ENCODE measurements around the gene HSDL1.

Gene HSDL1

GRCh38 chr16:84085271-84085667, 59.7 kb downstream of the HSDL1 start:
- no peak overlapping the region for H3K4me3 ChIP-seq (ENCODE audit: low read depth, low read length)
- DNase-seq (ENCODE audit: low read depth): no peak
- TF ChIP-seq, protein P1, sequence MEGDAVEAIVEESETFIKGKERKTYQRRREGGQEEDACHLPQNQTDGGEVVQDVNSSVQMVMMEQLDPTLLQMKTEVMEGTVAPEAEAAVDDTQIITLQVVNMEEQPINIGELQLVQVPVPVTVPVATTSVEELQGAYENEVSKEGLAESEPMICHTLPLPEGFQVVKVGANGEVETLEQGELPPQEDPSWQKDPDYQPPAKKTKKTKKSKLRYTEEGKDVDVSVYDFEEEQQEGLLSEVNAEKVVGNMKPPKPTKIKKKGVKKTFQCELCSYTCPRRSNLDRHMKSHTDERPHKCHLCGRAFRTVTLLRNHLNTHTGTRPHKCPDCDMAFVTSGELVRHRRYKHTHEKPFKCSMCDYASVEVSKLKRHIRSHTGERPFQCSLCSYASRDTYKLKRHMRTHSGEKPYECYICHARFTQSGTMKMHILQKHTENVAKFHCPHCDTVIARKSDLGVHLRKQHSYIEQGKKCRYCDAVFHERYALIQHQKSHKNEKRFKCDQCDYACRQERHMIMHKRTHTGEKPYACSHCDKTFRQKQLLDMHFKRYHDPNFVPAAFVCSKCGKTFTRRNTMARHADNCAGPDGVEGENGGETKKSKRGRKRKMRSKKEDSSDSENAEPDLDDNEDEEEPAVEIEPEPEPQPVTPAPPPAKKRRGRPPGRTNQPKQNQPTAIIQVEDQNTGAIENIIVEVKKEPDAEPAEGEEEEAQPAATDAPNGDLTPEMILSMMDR (IDR thresholded peaks at IDR 0.05; ENCODE audit: low read depth, low read length, missing control alignments): no peak
- in situ Hi-C loops (cut with HindIII; ENCODE audit: low sequenced_read_pairs): loop anchor here (5.0 kb wide), 1 partner anchor 52 kb away; no protein-coding TSS in a partner anchor

DNA sequence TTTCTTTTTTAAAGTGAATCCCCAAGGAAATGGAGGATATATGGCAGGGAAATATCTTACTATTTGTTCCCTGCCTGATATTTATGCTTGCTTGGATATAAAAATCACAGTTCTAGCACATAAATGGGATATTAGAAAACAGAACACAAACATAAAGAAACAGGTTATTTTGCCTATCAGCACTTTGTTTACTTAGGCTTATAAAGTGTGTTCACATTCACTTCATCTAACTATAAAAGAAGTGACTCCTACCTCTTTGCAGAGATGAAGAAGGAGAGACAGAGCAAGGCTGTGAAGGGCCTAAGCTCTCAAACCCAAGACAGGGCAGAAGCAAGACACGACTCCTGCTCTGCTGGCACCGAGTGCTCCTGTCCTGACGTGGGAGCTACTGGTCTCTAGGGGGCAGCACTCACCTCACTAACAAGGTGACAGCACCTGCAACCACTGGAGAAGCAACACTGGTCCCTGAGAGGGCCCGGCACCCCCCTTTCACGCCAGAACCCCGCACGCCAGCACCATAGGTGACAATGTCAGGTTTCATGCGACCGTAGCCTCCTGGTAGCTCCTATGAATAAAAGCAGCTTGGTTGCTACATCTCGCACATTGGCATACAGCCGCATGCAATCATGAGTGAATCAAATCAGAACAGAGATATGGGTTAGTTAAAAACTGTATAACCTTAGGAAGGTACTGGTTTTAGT, 60.3 kb downstream of the HSDL1 start:
- peak; percentile 45 for DNase-seq (ENCODE audit: low read depth)
- TF ChIP-seq, protein P1 (IDR thresholded peaks at IDR 0.05; ENCODE audit: low read depth, low read length, missing control alignments): peak; percentile 84
- no peak overlapping the region for H3K4me3 ChIP-seq (ENCODE audit: low read depth, low read length)
- in situ Hi-C loops (cut with HindIII; ENCODE audit: low sequenced_read_pairs): loop anchor here (5.0 kb wide), 1 partner anchor 53 kb away; no protein-coding TSS in a partner anchor

- TF ChIP-seq, protein P1 (IDR thresholded peaks at IDR 0.05; ENCODE audit: low read depth, low read length, missing control alignments): no peak
- in situ Hi-C loops (cut with HindIII; ENCODE audit: low sequenced_read_pairs): no loop called here
- no peak for DNase-seq (ENCODE audit: low read depth)
Measured at GRCh38 chr16:84082835-84083569, 62.0 kb downstream of the HSDL1 start.

GRCh38 chr16:84082110-84082509, 62.9 kb downstream of the HSDL1 start:
- in situ Hi-C loops (cut with HindIII; ENCODE audit: low sequenced_read_pairs): no loop called here
- no peak for DNase-seq (ENCODE audit: low read depth)
- H3K4me3 ChIP-seq (ENCODE audit: low read depth, low read length): no peak overlapping the region
- TF ChIP-seq, protein P1 (IDR thresholded peaks at IDR 0.05; ENCODE audit: low read depth, low read length, missing control alignments): no peak

More at GRCh38 chr16:84082835-84083569, 62.0 kb downstream of the HSDL1 start:
- no peak overlapping the region for H3K4me3 ChIP-seq (ENCODE audit: low read depth, low read length)

DNA sequence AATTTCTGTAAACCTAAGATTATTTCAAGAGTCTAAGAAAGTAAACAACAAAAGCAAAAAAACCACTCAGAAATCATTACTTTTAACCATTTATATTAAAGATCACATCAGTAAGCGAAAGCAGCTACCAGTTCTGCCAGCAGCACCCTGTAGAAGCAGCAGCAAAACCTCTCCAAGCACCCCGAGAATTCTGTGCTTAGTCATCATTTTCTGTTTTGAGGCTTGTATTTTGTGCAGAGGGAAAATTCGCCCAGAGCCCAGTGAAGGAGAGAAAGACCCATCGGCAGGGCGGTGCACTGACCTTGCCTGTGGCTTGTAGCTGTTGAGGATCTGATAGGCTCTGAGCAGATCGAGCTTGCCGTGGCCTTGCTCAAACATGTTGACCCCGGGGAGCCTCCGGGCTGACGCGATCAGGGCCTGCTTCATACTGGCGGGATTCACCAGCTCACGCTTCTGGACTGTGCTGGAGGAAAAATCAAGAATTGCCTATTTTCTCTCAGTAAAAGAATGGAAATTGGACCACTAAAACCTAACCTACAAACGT, 63.5 kb downstream of the HSDL1 start:
- TF ChIP-seq, protein P1 (IDR thresholded peaks at IDR 0.05; ENCODE audit: low read depth, low read length, missing control alignments): no peak
- H3K4me3 ChIP-seq (ENCODE audit: low read depth, low read length): no peak overlapping the region
- no peak for DNase-seq (ENCODE audit: low read depth)
- in situ Hi-C loops (cut with HindIII; ENCODE audit: low sequenced_read_pairs): no loop called here

- DNase-seq (ENCODE audit: low read depth): no peak
- TF ChIP-seq, protein P1 (IDR thresholded peaks at IDR 0.05; ENCODE audit: low read depth, low read length, missing control alignments): no peak
- in situ Hi-C loops (cut with HindIII; ENCODE audit: low sequenced_read_pairs): no loop called here
- H3K4me3 ChIP-seq (ENCODE audit: low read depth, low read length): no peak overlapping the region
Measured at GRCh38 chr16:84080813-84081212, 64.2 kb downstream of the HSDL1 start.

Data from astrocyte of the cerebellum (primary cell).